HG02970 (cell line): ENCODE measurements around the gene IRAG1.

Experiments used
- ATAC-seq: cut with Tn5 transposase; IDR thresholded peaks from one replicate; pipeline ENCODE4 v1.9.1; 2021; ENCODE audit warnings: mild to moderate bottlenecking, moderate library complexity, moderate number of reproducible peaks; ENCODE audit not compliant: unreplicated experiment, low FRiP score

The IRAG1 gene

GRCh38 chr11:10670099-10670498 lies 23.5 kb downstream of the IRAG1 start:
- ATAC-seq, result no peak

DNA sequence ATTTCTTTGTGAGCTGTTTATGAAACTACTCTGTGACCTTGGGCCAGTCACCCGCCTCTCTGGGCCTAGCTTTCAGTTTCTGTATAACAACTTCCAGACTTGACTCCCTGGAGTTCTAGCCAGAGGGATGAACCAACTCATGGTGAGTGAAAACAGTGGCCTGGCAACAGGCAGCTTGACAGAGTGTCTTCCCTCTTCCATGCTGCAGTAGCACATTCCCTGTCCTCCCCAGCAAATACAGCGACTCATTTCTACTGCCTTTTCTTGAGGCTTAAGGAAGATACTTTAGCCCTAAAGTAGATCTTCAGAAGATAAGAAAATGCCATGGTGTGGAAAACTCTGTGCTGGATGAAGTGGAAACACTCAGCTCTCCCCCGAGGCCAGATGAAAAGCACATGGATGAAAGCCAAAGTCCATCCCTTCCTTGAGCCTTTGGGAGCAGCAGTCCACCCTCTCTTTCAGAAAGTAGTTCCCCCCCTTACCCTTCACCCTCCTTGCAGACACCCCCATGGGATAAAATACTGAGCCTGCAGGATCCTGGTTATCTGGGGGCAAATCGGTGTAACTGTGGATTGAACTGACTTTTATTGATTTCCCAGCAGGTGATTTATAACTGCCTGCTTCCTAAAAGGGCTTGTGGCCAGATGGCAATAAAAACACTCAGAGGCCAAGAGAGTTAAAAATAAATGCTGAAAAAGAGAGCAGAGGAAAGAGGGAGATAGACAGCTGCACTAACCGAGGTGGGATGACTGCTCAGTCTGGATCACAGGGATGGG lies 24.1 kb downstream of the IRAG1 start:
- ATAC-seq, result no peak

DNA sequence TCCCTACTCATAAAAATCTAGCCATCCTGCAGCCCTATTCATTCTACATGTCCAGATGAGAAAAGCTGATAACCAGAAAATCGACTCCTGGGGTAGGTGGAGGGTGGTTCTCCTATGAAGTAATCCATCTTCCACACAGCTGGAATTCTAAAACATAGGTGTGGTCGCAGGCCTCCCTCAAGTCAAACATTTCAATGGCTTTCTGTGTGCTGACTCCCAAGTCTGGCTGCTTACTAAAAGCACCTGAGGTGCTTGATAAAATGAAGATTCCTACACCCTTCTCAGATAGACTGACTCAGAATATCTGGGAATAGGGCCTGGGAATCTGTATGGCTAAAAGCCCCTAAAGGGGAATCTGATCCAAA lies 26.1 kb downstream of the IRAG1 start:
- ATAC-seq, result no peak

GRCh38 chr11:10666556-10667520 lies 26.7 kb downstream of the IRAG1 start:
- ATAC-seq, result no peak

DNA sequence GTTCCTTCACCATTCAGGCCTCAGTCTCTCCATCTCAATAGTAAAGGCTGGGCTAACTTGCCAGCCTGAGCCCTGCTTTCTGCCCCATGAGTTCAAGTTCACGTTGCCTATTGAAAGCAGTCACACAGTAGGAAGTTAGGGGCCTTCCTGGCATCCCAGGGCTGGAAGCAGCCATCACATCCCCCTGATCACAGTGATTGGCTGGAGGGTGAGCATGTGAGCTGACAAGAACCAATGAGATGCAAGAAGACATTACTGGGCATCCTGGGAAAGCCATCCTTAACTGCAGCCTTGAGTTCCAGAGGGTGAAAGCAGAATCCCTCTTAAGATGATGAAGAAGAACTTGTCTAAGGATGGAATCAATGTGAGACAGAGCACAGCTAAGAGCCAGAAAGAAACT lies 29.1 kb downstream of the IRAG1 start:
- no peak for ATAC-seq

DNA sequence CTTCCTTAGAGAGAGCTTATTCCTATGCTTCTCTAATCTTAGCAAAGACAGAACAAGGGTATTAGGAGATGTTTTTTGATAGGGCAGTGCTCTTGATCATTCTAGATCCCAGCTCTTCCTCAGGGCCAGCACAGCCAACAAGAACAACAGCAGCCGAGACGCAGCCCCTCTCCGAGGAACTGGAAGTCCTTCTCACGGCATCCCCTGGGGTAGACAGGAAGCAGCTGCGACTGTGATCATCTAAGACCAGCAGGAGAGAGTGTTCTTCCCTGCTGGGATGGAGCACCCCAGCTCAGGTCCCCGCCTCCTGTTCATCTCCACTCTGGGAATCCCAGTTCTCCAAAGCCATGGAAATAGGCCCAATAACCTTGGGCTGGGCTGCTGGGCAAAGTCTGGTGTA lies 29.6 kb downstream of the IRAG1 start:
- no peak for ATAC-seq

DNA sequence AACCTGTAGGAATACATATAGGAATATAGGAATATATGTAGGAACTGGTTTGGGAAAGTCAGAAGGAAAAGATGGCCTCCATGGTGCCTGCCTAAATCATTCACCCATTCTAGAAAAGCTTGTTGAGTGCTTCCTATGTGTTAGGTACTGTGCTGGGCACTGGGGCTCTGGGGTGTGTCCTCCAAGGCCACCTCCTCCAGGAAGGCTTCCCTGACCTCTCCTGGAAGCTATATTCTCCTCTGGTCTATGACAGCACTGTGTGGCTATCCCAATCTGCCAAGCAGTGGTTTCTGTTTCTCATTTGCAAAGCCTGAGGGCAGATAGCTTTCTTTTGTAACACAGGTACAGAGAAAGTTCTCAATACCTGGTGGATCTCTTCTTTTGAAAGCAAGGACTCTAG lies 30.2 kb downstream of the IRAG1 start:
- ATAC-seq, result no peak

GRCh38 chr11:10660323-10660722 lies 33.2 kb downstream of the IRAG1 start:
- ATAC-seq, result no peak

- no peak for ATAC-seq
Observed at GRCh38 chr11:10659339-10660216, 34.0 kb downstream of the IRAG1 start.

- ATAC-seq, result no peak
Observed at GRCh38 chr11:10658621-10659338, 34.8 kb downstream of the IRAG1 start.

- ATAC-seq, result no peak
Observed at GRCh38 chr11:10657308-10658271, 36.0 kb downstream of the IRAG1 start.

- ATAC-seq, result no peak
Observed at GRCh38 chr11:10655943-10656576, 37.5 kb downstream of the IRAG1 start.

- no peak for ATAC-seq
Observed at GRCh38 chr11:10655227-10655626, 38.3 kb downstream of the IRAG1 start.

DNA sequence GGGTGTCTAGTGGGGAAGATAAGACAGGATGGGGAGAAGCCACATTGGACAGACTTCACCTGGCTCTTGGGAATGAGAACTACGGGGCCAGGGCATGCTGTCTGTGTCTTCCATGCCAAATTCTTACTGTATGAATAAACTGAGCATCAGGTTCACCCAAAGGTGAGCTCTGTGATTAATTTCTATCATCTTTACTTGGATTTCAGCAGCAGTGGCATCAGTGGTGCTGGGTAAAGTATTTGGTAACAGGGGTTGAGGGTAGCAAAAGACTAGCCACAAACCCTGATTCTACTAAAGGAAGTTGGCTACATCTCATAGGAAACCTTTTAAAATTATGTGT lies 38.8 kb downstream of the IRAG1 start:
- no peak for ATAC-seq

DNA sequence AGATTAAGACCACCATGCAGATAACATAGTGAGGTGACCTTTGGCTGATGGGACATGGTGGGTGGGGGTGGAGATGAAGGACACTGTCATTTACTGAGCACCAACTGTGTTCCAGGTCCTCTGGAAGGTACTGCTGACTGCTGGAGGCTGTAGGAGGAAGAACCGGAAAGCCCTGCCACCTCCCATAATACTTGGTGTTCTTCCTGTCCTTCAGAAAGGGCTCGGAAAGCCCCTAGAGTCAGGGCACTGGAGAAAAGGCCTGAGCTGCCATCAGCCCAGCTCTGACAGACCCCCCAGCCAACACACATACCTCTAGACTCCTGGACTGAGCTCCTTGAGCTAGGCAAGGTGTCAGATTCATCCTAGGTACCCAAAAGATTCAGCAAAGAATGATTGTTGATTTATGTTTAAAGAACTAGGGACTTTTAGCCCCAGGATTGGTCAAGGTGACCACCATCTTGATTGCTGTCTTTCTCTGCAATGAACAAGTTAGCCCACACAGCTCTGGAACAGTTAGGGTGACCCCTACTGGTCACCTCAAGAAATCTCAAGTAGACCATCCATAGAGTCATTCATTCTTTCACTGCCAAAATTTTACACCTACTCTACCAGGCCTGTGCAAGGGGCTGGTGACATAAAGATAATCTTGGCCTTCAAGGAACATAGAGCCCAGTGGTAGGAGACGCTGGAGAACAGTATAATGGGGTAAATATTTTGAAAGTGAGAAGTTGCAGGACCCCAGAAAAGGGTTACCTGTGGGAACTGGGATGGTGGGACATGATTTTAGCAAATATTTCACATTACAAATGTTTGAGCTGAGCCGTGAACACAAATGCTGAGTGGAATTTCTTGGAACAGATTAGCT lies 39.4 kb downstream of the IRAG1 start:
- ATAC-seq, result no peak

GRCh38 chr11:10653261-10653660 lies 40.3 kb downstream of the IRAG1 start:
- ATAC-seq, result no peak

DNA sequence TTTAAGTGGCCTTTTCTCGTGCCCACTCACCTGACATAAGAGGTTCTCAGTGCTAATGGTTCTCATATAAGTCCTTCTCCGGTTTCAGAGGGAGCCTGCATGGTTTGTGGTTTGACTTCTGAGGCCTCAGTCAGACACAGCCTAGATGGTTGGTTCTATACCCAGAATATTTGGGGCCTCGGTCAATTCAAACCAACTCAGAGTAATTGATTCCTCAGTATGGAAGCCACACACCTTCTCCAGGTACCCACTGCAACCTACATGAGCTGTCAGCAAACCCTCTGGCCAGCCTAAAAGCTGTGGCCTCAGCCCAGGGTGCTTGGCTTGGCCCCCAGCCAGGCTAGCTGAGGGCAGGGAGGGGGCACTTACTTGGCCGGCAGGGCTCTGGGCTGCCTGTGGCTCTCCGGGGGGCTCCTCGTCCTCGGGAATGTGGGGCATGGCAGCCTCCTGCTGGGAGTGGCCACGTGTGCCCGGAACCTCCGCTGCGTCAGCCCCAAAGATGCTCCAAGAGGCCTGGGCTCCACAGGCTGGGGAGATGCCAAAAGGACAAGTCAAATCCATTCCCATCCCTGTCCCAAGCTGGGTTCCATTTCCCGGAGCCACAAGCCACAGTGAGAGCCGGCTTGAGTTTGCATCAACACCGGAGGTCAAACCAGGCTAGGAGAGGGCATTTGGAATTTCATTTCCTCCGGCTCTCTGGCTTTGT lies 41.7 kb downstream of the IRAG1 start:
- ATAC-seq, result no peak
